Heart left ventricle (tissue), 13 donors: ENCODE results near the gene EGLN3.

ENCODE experiments used
- POLR2A ChIP-seq, 2 donors: fragments of 450-650 bp; IDR thresholded peaks; one replicate each; pipeline ENCODE4 v1.6.1; 2017; ENCODE audit warnings: antibody characterized with exemption in 2 of 2, mild to moderate bottlenecking in 2 of 2, moderate library complexity in 2 of 2
- TF ChIP-seq, protein P1 (sequence below), 12 donors: fragments of 200-600 bp; sonication (generic) in 4 of 12; IDR thresholded peaks; one replicate each; pipeline versions ENCODE4 v1.5.0 to v1.8.0; 2018 to 2022; ENCODE audit warnings: antibody characterized with exemption in 12 of 12, mild to moderate bottlenecking in 5 of 12
- donor health status: ischemic (EF 13 %, LVEDD 7.1; RV severe dilation, severe dysfunction).
- donor health status: DM: no; HTN: yes; CAD: no.
- donor health status: DM: no; HTN: no; CAD: no.
- donor health status: ischemic (EF 25% LVEDD 6.9; RV normal size, moderate dysfunction).
- donor health status: ischemic (EF 25% LVEDD 5.7; RV mildly dilated, moderate dysfunction).
- donor health status: ischemic (EF 35%, LVEDD 5.7; RV mildly dilated, moderate dysfunction).
- donor health status: nonischemic (EF 11% LVEDD 7.7; RV severe dilation, severe dysfunction).
- donor health status: DM: yes; HTN: yes; CAD: no.
- donor health status: PGD.
- donor health status: ischemic (EF 29% LVEDD 5.4; RV normal size, mild dysfunction).
- donor health status: nonischemic (EF 23%, LVEDD 6.1; RV moderate dilation, normal function).

DNA sequence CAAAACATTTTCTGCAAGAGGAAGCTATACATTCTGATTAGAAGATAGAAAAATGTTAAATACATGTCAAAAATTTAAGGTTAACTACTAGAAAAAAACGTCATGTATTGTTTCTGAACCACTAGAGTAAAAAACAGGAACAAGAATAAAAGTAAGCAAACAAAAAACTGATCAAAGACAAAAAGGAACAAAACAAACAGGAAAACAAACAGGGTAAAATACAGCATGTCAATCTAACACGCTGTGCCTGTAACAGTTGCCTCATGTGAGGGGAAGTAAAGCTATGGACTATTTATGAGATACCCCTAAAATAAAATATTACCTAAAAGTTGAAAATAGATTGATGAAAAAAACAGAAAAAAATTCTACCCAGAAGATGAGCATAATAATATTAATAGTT, 43.9 kb downstream of the EGLN3 start:
- no peak for TF ChIP-seq POLR2A (IDR thresholded peaks at IDR 0.05)
- TF ChIP-seq, protein P1, sequence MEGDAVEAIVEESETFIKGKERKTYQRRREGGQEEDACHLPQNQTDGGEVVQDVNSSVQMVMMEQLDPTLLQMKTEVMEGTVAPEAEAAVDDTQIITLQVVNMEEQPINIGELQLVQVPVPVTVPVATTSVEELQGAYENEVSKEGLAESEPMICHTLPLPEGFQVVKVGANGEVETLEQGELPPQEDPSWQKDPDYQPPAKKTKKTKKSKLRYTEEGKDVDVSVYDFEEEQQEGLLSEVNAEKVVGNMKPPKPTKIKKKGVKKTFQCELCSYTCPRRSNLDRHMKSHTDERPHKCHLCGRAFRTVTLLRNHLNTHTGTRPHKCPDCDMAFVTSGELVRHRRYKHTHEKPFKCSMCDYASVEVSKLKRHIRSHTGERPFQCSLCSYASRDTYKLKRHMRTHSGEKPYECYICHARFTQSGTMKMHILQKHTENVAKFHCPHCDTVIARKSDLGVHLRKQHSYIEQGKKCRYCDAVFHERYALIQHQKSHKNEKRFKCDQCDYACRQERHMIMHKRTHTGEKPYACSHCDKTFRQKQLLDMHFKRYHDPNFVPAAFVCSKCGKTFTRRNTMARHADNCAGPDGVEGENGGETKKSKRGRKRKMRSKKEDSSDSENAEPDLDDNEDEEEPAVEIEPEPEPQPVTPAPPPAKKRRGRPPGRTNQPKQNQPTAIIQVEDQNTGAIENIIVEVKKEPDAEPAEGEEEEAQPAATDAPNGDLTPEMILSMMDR (IDR thresholded peaks at IDR 0.05), result no peak
